ENCODE measurements around the gene CRYBB2.
"Not testable (repeated sequence)": the region's sequence is repeated elsewhere in the genome, so short reads cannot be mapped to it uniquely, and the experiment has no call there.

Gene CRYBB2

GRCh38 chr22:25200967-25201366, 18.5 kb upstream of the CRYBB2 start:
- no peak for DNase-seq

- DNase-seq, result no peak
These were observed 17.7 kb upstream of the CRYBB2 start for GRCh38 chr22:25201557-25202273.

GRCh38 chr22:25202290-25202921, 17.0 kb upstream of the CRYBB2 start:
- peak; percentile 47 for DNase-seq

- no peak for DNase-seq
These were observed 16.4 kb upstream of the CRYBB2 start for GRCh38 chr22:25203082-25203481.

- DNase-seq, result not testable (repeated sequence)
These were observed 14.9 kb upstream of the CRYBB2 start for GRCh38 chr22:25204547-25204946.

- DNase-seq, result no peak
These were observed 13.6 kb upstream of the CRYBB2 start for GRCh38 chr22:25205847-25206246.

GRCh38 chr22:25206998-25207397, 12.4 kb upstream of the CRYBB2 start:
- no peak for DNase-seq

GRCh38 chr22:25207553-25208157, 11.8 kb upstream of the CRYBB2 start:
- no peak for DNase-seq

GRCh38 chr22:25208328-25208727, 11.1 kb upstream of the CRYBB2 start:
- DNase-seq, result no peak

- DNase-seq, result no peak
These were observed 10.5 kb upstream of the CRYBB2 start for GRCh38 chr22:25208743-25209505.

GRCh38 chr22:25210793-25211192, 8.6 kb upstream of the CRYBB2 start:
- DNase-seq, result no peak

- DNase-seq, result no peak
These were observed 7.1 kb upstream of the CRYBB2 start for GRCh38 chr22:25212337-25212736.

GRCh38 chr22:25213221-25213620, 6.2 kb upstream of the CRYBB2 start:
- DNase-seq, result no peak

GRCh38 chr22:25216230-25216629, 3.2 kb upstream of the CRYBB2 start:
- DNase-seq, result no peak

GRCh38 chr22:25219948-25220442, 556 bp downstream of the CRYBB2 start:
- no peak for DNase-seq

GRCh38 chr22:25221790-25222189, 2.4 kb downstream of the CRYBB2 start:
- no peak for DNase-seq

- DNase-seq, result no peak
These were observed 3.9 kb downstream of the CRYBB2 start for GRCh38 chr22:25223269-25223850.

- no peak for DNase-seq
These were observed 9.4 kb downstream of the CRYBB2 start for GRCh38 chr22:25228822-25229221.

GRCh38 chr22:25230760-25231159, 11.3 kb downstream of the CRYBB2 start:
- DNase-seq, result not testable (repeated sequence)

- no peak for DNase-seq
These were observed 12.9 kb downstream of the CRYBB2 start for GRCh38 chr22:25232301-25232700.

GRCh38 chr22:25233706-25234105, 14.3 kb downstream of the CRYBB2 start:
- DNase-seq, result not testable (repeated sequence)

GRCh38 chr22:25235547-25236290, 16.3 kb downstream of the CRYBB2 start:
- peak; percentile 25 for DNase-seq
